Neutrophil (primary cell): ENCODE data around the gene FOXK1.

ENCODE experiments used
- H3K27ac ChIP-seq: fragments of 200-600 bp; sonication (generic); 2 replicates; pipeline ENCODE4 v1.5.1; 2016; ENCODE audit warnings: mild to moderate bottlenecking, moderate library complexity
- H3K27me3 ChIP-seq: fragments of 200-600 bp; sonication (generic); 2 replicates; pipeline ENCODE4 v1.6.0; 2016; ENCODE audit warnings: mild to moderate bottlenecking
- H3K36me3 ChIP-seq: fragments of 200-600 bp; sonication (generic); 2 replicates; pipeline ENCODE4 v1.5.1; 2017
- H3K4me1 ChIP-seq, 2 experiments: fragments of 200-600 bp in 1 of 2; sonication (generic) in 1 of 2; 1 replicate in 1 of 2; 2 replicates in 1 of 2; pipeline versions ENCODE4 v1.5.1 to v1.6.1; 2013 to 2016; ENCODE audit warnings: low read depth in 1 of 2, low read length in 1 of 2, mild to moderate bottlenecking in 1 of 2, moderate library complexity in 1 of 2; ENCODE audit not compliant: control insufficient read depth in 1 of 2, insufficient read depth in 1 of 2
- H3K4me3 ChIP-seq, 2 experiments: fragments of 200-600 bp in 1 of 2; sonication (generic) in 1 of 2; 1 replicate in 1 of 2; 2 replicates in 1 of 2; pipeline ENCODE4 v1.5.1; 2013 to 2016; ENCODE audit warnings: low read depth in 1 of 2, low read length in 1 of 2, mild to moderate bottlenecking in 1 of 2, moderate library complexity in 1 of 2
- H3K9me3 ChIP-seq: fragments of 200-600 bp; sonication (generic); 2 replicates; pipeline ENCODE4 v1.5.1; 2016
- TF ChIP-seq, protein P1 (sequence below): fragments of 200-600 bp; sonication (generic); IDR thresholded peaks from 2 replicates; pipeline ENCODE4 v1.5.1; 2016; ENCODE audit warnings: antibody characterized with exemption

The FOXK1 gene

DNA sequence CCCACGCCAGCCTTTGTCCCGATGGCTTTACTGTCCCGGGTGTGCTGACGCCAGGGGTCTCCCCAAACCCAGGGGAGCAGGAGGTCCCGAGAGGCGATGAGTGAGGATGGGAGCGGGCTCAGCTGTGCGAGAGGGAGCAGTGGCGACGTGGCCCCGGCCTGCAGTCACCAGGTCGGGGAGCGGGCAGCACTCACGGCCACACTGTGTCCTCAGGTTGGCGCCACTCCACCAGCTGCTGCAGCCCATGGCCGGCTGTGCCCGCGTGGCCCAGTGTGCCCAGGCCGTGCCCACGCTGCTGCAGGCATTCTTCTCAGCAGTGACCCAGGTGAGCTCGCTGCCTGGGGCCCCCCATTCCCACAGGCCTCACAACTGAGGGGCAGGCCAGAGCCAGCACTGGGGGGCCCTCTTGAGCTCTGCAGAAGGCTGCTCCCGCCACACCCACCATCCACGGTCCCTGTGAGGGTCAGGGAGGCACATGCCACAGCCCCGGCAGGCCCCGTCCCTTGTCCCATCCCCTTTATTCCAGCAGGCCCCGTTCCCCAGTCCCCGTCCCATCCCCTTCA, 106.6 kb downstream of the FOXK1 start:
- H3K27me3 ChIP-seq: peaks cover 4% of the 10 kb centered on the region
- TF ChIP-seq, protein P1, sequence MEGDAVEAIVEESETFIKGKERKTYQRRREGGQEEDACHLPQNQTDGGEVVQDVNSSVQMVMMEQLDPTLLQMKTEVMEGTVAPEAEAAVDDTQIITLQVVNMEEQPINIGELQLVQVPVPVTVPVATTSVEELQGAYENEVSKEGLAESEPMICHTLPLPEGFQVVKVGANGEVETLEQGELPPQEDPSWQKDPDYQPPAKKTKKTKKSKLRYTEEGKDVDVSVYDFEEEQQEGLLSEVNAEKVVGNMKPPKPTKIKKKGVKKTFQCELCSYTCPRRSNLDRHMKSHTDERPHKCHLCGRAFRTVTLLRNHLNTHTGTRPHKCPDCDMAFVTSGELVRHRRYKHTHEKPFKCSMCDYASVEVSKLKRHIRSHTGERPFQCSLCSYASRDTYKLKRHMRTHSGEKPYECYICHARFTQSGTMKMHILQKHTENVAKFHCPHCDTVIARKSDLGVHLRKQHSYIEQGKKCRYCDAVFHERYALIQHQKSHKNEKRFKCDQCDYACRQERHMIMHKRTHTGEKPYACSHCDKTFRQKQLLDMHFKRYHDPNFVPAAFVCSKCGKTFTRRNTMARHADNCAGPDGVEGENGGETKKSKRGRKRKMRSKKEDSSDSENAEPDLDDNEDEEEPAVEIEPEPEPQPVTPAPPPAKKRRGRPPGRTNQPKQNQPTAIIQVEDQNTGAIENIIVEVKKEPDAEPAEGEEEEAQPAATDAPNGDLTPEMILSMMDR: no peak
- peaks cover 5 to 12% of the 10 kb centered on the region in 2 experiments for H3K4me1 ChIP-seq
- H3K27ac ChIP-seq: no peak overlapping the region
- no peaks in the 10 kb centered on the region for H3K9me3 ChIP-seq
- H3K4me3 ChIP-seq: no peak overlapping the region
- peaks cover 85% of the 10 kb centered on the region for H3K36me3 ChIP-seq

- Histone ChIP-seq H3K36me3 (peaks cover 77% of the 10 kb centered on the region), H3K9me3 (no peaks in the 10 kb centered on the region), H3K27ac (no peak overlapping the region), H3K27me3 (peaks cover 4% of the 10 kb centered on the region), H3K4me3 (no peak overlapping the region), H3K4me1 (peaks cover 5 to 12% of the 10 kb centered on the region in 2 experiments)
- TF ChIP-seq, protein P1: no peak
Measured at GRCh38 chr7:4789194-4790077, 107.3 kb downstream of the FOXK1 start.

- H3K36me3 ChIP-seq: peaks cover 71% of the 10 kb centered on the region
Measured at GRCh38 chr7:4790078-4790465, 108.0 kb downstream of the FOXK1 start.

GRCh38 chr7:4790516-4790991, 108.5 kb downstream of the FOXK1 start:
- Histone ChIP-seq H3K36me3 (peaks cover 66% of the 10 kb centered on the region), H3K27ac (no peak overlapping the region), H3K27me3 (peaks cover 4% of the 10 kb centered on the region), H3K4me3 (no peak overlapping the region), H3K4me1 (peaks cover 9 to 16% of the 10 kb centered on the region in 2 experiments), H3K9me3 (no peaks in the 10 kb centered on the region)
- TF ChIP-seq, protein P1: no peak

More at GRCh38 chr7:4790078-4790465, 108.0 kb downstream of the FOXK1 start:
- Histone ChIP-seq H3K4me3 (no peak overlapping the region), H3K9me3 (no peaks in the 10 kb centered on the region), H3K27ac (no peak overlapping the region), H3K27me3 (peaks cover 4% of the 10 kb centered on the region), H3K4me1 (peaks cover 8 to 16% of the 10 kb centered on the region in 2 experiments)
- TF ChIP-seq, protein P1: no peak

GRCh38 chr7:4791101-4791737, 109.1 kb downstream of the FOXK1 start:
- TF ChIP-seq, protein P1: no peak
- Histone ChIP-seq H3K36me3 (peaks cover 60% of the 10 kb centered on the region), H3K4me3 (no peak overlapping the region), H3K9me3 (no peaks in the 10 kb centered on the region), H3K4me1 (peaks cover 9 to 16% of the 10 kb centered on the region in 2 experiments), H3K27ac (no peak overlapping the region), H3K27me3 (peaks cover 4% of the 10 kb centered on the region)
